ENCODE data around the gene CLDN24.
A peak's percentile ranks its signal among the peaks of the same experiment; 100 is the strongest.

The CLDN24 gene

DNA sequence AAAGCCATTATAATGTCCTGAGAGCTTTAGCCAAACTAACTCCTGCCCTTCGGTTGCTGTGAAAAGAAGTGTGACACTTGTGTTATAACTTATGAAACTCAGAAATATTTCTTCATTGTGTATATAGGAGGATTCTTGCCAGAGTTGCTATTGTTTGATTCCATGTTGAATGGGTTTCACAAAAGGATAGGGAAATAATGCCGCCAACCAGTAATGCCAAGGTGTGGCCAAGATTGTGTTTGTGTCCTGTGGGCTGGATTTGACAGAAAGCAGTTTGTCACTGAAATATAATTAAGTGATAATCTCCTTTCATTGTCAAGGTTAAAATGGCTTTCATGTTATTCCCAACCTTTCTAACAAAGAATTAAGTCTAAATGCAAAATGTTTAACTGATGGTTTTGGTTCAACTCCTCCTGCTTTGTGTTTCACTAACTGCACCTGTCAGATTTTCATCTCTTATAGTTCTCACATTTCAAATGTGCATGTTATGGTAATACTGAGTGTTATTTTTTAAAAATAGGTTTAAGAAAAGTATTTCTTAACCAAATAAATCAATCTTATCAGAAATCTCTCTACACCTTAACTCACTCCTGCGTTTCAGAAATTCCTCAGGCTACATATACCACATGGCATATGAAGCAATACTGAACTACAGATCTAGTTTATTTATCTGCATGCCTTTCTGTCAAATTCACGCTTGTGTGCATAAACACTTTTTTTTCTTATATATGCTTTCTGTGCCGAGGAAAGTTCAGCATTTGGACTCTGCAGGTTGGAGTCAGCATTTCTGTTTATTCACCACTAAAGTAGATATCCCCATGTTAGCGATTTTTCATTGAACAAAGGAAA lies 1.8 kb downstream of the CLDN24 start, which contains the start of gene CLDN22:
Gene CLDN22 (minus strand): TSS at position 66 of the 849 bp plus-strand sequence. CDS start 58 bp downstream, at position 8.
- DNase-seq: peak in 2 of 3 experiments; percentile 33 to 41

DNA sequence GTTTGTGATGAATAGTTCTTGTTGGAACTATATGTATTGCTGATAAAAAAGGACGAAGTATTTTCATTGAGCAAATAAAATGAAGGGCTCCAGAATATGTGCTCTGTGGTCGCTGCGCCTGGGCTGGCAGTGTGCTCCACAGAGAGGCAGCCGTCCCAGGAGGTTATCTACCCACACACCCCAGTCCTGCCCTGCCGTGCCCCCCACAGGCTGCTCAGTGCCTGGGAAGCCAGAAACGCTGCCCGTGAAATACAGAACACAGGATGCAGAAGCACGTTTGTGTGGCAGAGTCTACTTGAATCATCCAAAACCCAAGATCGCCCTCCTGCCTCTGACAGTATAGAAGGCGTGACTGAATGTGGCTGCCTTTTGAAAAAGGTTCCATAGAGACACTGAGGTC lies 3.6 kb downstream of the CLDN24 start:
- no peak for DNase-seq

DNA sequence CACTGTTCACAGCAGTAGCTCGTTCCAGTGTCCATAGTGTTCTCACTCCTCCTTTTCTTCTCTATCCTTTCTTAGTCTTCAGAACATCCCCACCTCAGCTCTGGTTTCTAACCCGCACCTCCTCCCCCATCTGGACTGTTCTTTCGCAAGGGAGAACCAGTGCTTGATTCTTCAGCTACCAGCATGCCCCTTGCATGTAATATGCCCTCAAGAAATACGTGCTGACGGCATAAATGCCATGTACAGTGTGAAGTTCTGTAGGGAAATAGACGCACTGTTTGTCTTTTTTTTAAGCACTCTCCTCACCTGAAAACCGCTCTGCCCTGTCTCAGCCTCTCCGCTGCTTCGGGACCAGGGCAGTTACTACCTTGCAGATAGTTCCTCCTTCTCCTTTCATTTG lies 7.4 kb downstream of the CLDN24 start:
- no peak for DNase-seq

GRCh38 chr4:183314336-183314735 lies 7.9 kb downstream of the CLDN24 start:
- DNase-seq: no peak

- no peak for DNase-seq
Observed at GRCh38 chr4:183312841-183313240, 9.4 kb downstream of the CLDN24 start.

GRCh38 chr4:183306811-183307210 lies 15.4 kb downstream of the CLDN24 start:
- peak; percentile 41 to 91 (median 41) for DNase-seq

DNA sequence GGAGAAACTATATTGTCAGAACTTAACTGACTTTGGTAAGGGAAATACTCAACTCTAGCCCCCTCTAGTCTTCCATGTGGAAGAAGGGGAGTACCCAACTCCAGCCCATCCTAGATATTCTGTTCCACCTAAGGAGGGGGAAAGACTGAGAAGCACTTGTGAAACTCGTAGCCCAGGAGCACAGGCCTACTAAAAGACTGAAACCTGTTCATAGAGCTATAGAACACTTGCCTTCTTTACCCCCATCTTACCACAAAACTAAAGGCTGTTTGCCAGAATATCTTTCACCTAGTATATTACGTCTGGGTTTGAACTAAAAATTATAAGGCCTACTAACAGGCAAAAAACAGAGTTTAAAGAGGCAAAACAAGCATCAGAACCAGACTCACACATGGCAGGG lies 17.7 kb downstream of the CLDN24 start:
- no peak for DNase-seq

DNA sequence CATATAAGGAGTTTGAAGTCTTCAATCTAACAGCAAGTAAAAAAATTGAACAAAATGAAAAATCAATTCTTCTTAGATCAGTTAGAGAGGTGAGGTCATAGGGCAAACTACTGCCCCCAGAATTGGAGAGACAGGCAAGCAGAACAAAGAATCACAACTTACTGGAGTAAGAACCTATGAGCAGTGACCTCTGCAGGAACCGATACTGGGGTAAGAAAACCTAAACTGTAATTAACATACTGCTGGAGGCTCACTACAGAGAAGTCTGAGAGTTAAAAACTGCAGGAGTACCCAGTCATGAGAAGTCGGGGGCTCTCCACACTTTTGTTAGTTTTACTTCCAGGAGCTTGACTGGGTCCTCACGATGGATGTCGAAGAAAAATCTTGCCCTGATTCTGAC lies 18.2 kb downstream of the CLDN24 start:
- DNase-seq: no peak

DNA sequence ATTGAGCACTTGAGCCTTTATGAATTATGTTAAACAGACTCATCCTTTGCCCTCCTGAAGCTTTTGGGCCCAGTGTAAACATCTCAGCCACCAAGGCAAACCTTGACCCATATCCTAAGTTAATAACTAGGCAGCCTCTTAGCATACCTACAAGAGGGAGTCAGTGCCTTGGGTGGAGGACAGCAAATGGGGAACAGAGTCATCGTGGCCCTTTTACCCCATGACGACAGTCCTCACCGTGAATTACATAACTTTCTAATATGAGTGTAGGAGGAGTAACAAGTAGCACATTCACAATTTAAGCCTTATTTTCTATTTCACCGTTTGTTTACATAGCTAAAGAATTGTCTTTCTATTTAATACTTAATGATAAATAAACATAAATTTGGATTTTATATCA lies 18.9 kb downstream of the CLDN24 start:
- no peak for DNase-seq

- DNase-seq: no peak
Observed at GRCh38 chr4:183300655-183301054, 21.6 kb downstream of the CLDN24 start.

DNA sequence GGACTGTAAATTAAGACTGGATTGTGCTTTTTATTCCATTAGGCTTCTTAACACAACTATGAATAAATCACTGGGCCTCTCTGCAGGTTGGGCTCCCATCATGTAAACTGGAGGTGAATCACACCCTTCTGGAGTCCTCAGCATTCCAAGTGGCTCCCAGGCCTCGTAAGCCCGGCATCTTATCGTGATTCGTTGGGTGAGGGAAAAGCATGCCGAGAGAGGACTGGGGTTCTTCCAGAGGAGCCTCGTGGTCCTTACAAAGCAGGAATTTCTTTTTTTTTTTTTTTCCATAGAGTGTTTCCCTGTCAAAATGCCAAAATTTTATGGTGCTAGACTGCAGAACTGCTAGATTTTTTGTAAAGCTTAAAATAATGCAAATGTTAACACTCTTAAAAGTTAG lies 22.2 kb downstream of the CLDN24 start:
- peak in 1 of 3 experiments; percentile 16 for DNase-seq

- no peak for DNase-seq
Observed at GRCh38 chr4:183299464-183299863, 22.8 kb downstream of the CLDN24 start.

GRCh38 chr4:183297675-183298074 lies 24.6 kb downstream of the CLDN24 start:
- DNase-seq: no peak

- DNase-seq: no peak
Observed at GRCh38 chr4:183295711-183296110, 26.5 kb downstream of the CLDN24 start.

DNA sequence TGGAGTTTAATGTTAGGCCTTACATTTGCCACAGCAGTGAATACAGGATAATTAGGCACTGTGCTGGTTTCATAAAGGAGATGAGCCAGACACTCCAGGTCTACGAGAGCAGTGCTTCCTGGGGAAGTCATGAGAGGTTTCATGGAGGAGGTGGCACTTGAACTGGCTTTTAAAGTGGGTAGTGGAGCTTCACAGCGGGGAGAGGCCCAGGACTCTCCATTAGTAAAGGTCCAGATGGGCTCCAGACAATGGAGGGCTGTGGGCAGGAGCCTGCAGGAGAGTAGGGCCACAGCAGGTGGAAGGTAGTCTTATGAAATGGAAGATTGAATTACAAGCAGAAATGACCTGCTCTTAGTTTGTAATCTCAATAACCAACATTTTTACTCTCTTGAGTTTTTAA lies 31.2 kb downstream of the CLDN24 start:
- peak; percentile 30 to 91 (median 78) for DNase-seq

DNA sequence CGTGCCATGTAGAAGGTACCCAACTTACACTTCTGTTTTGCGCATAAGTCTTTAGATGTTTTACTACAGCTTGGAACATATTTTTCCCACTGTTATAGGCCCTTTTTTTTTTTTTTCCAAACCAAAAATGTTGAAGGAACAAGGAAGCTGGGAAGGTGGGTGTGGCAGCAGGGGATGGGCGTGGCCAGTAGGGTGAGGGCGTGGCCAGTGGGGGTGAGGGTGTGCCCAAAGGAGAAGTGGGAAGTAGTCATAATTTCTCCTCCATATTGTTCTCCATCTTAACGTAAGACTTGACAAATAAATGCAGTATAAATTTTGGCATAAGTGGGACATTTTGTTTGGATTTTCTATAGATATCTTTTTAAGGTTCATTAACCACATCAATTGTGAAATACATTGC lies 32.5 kb downstream of the CLDN24 start:
- no peak for DNase-seq

GRCh38 chr4:183288955-183289354 lies 33.3 kb downstream of the CLDN24 start:
- DNase-seq: no peak

DNA sequence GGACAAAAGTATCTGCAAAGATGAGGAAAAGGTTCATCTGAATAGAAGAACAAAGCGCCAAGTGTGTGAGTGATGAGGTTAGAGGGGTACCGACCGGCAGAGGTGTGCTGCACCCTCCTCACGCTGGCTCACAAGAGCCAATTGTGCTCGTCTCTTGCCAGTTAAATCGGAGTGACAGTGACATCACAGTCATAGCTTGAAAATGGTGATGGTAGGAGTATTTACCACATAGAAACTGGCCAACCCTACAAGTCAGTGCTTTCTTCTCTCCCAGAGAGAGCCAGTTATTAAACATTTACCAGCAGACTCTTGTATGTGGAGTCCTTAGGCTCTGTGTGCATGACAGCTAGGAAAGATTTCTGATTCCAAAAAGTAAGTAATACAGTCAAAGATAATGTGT lies 34.5 kb downstream of the CLDN24 start:
- no peak for DNase-seq

DNA sequence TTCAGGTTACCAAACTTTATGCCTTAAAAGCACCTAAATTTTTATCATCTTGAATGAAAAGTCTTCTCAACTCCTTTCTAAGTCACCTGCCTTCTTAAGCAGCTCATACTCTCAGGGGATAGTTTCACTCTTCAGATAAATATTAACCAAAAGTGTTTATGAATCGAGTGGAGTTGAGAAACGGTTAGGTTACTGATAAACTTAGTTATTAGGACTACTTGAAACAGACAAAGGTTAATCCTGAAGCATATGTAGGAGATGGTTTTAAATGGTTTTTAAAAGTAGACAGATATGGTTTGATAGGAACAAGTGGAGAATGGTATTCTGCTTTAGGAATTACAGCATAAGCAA lies 34.9 kb downstream of the CLDN24 start:
- no peak for DNase-seq

DNA sequence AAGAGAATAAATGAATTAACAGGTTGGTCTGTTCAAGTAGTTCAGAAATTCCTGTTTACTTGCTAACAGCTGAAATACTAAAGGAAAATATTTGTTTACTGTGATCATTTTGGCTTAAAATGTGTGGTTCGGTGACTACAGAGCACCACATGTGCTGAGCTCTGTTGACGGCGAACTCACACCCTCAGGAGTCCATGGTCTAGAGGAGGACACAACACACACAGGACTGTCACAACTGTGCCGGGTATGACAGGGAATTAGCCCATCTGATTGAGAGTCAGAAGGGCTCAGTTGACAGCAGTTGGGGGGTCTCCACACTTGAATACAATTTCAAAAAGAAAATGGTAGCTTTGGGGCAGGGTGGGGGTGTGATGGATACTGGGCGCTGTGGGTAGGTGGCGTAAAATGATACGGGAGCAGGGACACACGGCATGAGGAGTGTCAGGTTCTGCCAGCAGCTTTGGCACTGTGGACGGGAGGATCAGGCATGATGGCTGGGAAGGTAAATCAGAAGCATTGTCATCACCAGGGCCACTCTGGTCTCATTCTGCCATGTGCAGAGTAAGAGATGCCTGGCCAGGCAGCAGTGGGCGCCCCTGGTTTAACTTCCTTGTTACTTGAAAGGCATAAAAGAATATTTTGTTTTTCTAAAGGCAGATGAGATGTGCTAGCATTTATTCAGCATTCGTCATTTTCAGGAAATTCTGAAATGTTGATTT lies 35.5 kb downstream of the CLDN24 start:
- DNase-seq: no peak

DNA sequence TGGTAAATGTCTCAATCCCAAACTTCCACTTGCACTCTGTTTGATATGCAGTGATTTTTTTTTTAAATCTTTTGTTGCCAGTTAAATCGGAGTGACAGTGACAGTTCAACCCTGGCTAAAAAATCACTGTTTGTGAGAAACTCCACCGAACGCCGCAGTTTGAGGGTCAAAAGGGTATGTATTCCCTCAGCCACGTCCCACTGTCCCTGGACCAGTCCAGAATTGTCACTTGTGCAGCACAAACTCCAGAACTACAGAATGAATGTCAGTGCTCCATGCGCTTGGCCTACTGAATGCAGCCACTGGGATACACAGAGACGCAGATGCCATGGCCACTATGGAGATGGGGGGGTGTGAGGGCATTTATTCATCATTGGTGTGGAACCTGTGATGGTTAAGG lies 36.3 kb downstream of the CLDN24 start:
- DNase-seq: no peak

GRCh38 chr4:183284965-183285364 lies 37.3 kb downstream of the CLDN24 start:
- DNase-seq: no peak

DNA sequence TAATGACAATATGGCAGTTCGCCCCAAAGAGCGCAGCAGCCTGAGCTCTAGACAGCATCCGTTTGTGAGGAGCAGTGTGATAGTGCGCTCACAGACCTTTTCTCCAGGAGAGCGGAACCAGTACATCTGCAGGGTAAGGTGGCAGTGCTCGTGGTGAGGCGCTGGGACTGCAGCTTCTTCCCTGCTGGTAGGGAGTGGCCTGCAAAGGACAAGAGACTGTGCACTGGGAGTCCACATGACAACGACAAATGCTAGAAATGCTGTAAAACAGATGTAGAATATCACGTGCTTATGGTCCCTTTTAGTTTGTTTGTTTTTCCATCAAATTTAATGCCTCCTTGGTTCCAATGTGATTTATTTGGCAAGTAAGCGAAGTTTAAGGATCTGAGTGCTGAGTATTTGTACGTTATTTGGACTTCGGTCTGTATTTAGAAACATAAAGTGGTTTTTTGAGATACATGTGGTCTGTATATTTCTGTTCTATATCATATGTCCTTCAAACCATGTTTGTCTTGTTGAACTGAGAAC lies 37.9 kb downstream of the CLDN24 start:
- DNase-seq: peak in 2 of 3 experiments; percentile 28 to 78

- DNase-seq: no peak
Observed at GRCh38 chr4:183276106-183276505, 46.1 kb downstream of the CLDN24 start.
